Chondrocyte (in vitro differentiated cells): ENCODE results near the gene PRR22. TPM values are rescaled to one million over a fixed set of nuclear protein-coding genes. Genes with fewer than 3 reads are reported as not detected.

Source experiments
- DNase-seq: peaks from one replicate; pipeline ENCODE4 v3.0.0; 2021; ENCODE audit warnings: mixed read lengths, low spot score
- H3K27ac Mint-ChIP-seq: one replicate; pipeline ENCODE4 v1.8.0; 2021; ENCODE audit warnings: mild to moderate bottlenecking, moderate library complexity, mixed read lengths; ENCODE audit not compliant: unreplicated experiment
- H3K27me3 Mint-ChIP-seq: 2 replicates; pipeline ENCODE4 v1.8.0; 2021; ENCODE audit warnings: low read depth, mixed read lengths
- H3K36me3 Mint-ChIP-seq: 2 replicates; pipeline ENCODE4 v1.8.0; 2021; ENCODE audit warnings: low read depth, mixed read lengths
- H3K4me1 Mint-ChIP-seq: 2 replicates; pipeline ENCODE4 v1.8.0; 2021; ENCODE audit warnings: low read depth, mild to moderate bottlenecking, mixed read lengths
- H3K4me3 Mint-ChIP-seq: one replicate; pipeline ENCODE4 v1.8.0; 2021; ENCODE audit warnings: mild to moderate bottlenecking, moderate library complexity, mixed read lengths; ENCODE audit not compliant: unreplicated experiment
- H3K9me3 Mint-ChIP-seq: 2 replicates; pipeline ENCODE4 v1.8.0; 2021; ENCODE audit warnings: low read depth, mixed read lengths
- CTCF ChIP-seq: fragments of 200-600 bp; sonication (generic); IDR thresholded peaks from 2 replicates; pipeline ENCODE4 v1.5.0; 2021; ENCODE audit warnings: antibody characterized with exemption, mild to moderate bottlenecking, moderate library complexity
- total RNA-seq: library from RNA; stranded (reverse); gene quantifications from 3 replicates; pipeline ENCODE4 v1.2.1, GENCODE V29; 2021

Gene PRR22
- total RNA-seq, 1 donor from 2014 or later = 1.3 TPM

GRCh38 chr19:5825178-5825577 lies 40.6 kb upstream of the PRR22 start:
- Mint-ChIP-seq H3K36me3 (no peaks in the 10 kb centered on the region), H3K27ac (no peak overlapping the region), H3K4me3 (no peak overlapping the region), H3K4me1 (peaks cover 16% of the 10 kb centered on the region), H3K9me3 (no peaks in the 10 kb centered on the region), H3K27me3 (no peaks in the 10 kb centered on the region)
- no peak for DNase-seq
- no peak for TF ChIP-seq CTCF

GRCh38 chr19:5824751-5825150 lies 40.2 kb upstream of the PRR22 start:
- TF ChIP-seq CTCF = no peak
- no peaks in the 10 kb centered on the region for H3K9me3 Mint-ChIP-seq
- peak overlapping the region; percentile 41 for H3K27ac Mint-ChIP-seq
- H3K36me3 Mint-ChIP-seq = no peaks in the 10 kb centered on the region
- DNase-seq = no peak
- H3K4me3 Mint-ChIP-seq = no peak overlapping the region
- H3K27me3 Mint-ChIP-seq = no peaks in the 10 kb centered on the region
- H3K4me1 Mint-ChIP-seq = peaks cover 14% of the 10 kb centered on the region

- peak; percentile 92 for DNase-seq
- Mint-ChIP-seq H3K27me3 (no peaks in the 10 kb centered on the region), H3K9me3 (no peaks in the 10 kb centered on the region), H3K36me3 (no peaks in the 10 kb centered on the region), H3K4me3 (no peak overlapping the region), H3K27ac (no peak overlapping the region), H3K4me1 (peaks cover 13% of the 10 kb centered on the region)
- peak; percentile 62 for TF ChIP-seq CTCF
Observed at GRCh38 chr19:5823579-5824281, 39.2 kb upstream of the PRR22 start.

GRCh38 chr19:5822181-5822844 lies 37.8 kb upstream of the PRR22 start:
- DNase-seq = no peak
- H3K36me3 Mint-ChIP-seq = no peaks in the 10 kb centered on the region
- H3K27me3 Mint-ChIP-seq = peaks cover 8% of the 10 kb centered on the region
- no peak overlapping the region for H3K4me3 Mint-ChIP-seq
- no peak for TF ChIP-seq CTCF
- peaks cover 5% of the 10 kb centered on the region for H3K4me1 Mint-ChIP-seq
- no peaks in the 10 kb centered on the region for H3K9me3 Mint-ChIP-seq
- no peak overlapping the region for H3K27ac Mint-ChIP-seq

GRCh38 chr19:5821521-5822180 lies 37.1 kb upstream of the PRR22 start:
- Mint-ChIP-seq H3K36me3 (no peaks in the 10 kb centered on the region), H3K27me3 (peaks cover 14% of the 10 kb centered on the region), H3K4me3 (no peak overlapping the region), H3K27ac (no peak overlapping the region), H3K4me1 (no peaks in the 10 kb centered on the region), H3K9me3 (no peaks in the 10 kb centered on the region)
- TF ChIP-seq CTCF = no peak
- no peak for DNase-seq
